Thyroid gland (tissue), 4 donors: Measurements from ENCODE around the gene SIK3.

ENCODE experiments used
- CTCF ChIP-seq, 6 experiments: fragments of 200-600 bp in 3 of 6; fragments of 450-650 bp in 3 of 6; sonication (generic) in 3 of 6; IDR thresholded peaks; one replicate each; pipeline ENCODE4 v1.5.1; 2016 to 2019; ENCODE audit warnings: antibody characterized with exemption in 6 of 6, mild to moderate bottlenecking in 2 of 6, inconsistent platforms in 1 of 6, moderate library complexity in 1 of 6
- POLR2A ChIP-seq, 2 donors: fragments of 450-650 bp; IDR thresholded peaks; one replicate each; pipeline ENCODE4 v1.6.1; 2017; ENCODE audit warnings: antibody characterized with exemption in 2 of 2, mild to moderate bottlenecking in 2 of 2, moderate library complexity in 1 of 2

- TF ChIP-seq CTCF (IDR thresholded peaks at IDR 0.05) (no peak), POLR2A (IDR thresholded peaks at IDR 0.05) (no peak)
Observed at GRCh38 chr11:116857316-116857715, 240.9 kb downstream of the SIK3 start.
